GM12892 (cell line): ENCODE results near the gene NGEF.

Experiments
- DNase-seq: peaks from one replicate; pipeline ENCODE4 v3.0.0; 2011; ENCODE audit not compliant: insufficient read length
- FAIRE-seq: peaks from 2 replicates; lab custom pipeline; 2011; peaks lifted over from hg19 to GRCh38; lab: Jason Lieb, UNC
- POLR2A ChIP-seq: IDR thresholded peaks from 2 replicates; pipeline ENCODE4 v1.6.1; 2011; ENCODE audit warnings: low read depth, low read length, control low read depth
- POLR2AphosphoS5 ChIP-seq: IDR thresholded peaks from 2 replicates; pipeline ENCODE4 v1.6.1; 2011; ENCODE audit warnings: low read depth, low read length, control low read depth
- TAF1 ChIP-seq: IDR thresholded peaks from 2 replicates; pipeline ENCODE4 v1.6.1; 2011; ENCODE audit warnings: low read depth, mild to moderate bottlenecking, control low read depth, low read length, borderline replicate concordance

Gene NGEF

DNA sequence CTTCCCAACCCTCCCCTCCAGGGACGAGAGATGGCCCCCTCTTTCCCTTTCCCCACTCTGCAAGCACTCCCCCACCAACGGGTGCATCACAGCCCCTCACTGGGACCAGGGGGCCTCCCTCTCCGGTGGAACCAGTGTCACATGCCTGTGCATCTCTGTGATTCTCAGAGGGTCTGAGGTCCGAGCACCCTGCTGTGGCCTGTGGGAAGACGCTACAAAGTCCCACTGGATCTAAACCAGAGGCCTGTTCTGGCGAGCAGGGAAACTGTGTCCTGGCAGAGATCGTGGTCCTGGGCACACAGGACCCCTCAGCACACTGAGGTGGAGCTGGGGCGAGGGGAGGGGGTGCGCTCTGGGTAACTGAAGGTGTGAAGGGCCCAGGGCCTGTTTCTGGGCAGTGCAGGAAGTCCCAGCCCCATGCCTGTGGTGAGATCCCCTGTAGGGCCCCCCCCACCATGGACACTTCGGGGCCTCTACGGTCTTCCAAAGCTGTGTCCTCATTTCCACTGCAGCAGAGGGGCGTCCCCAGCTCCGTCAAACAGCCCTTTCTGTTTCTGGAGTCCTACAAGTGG is 135.0 kb downstream of the NGEF start:
- TF ChIP-seq POLR2A, result no peak
- no peak for TF ChIP-seq TAF1
- no peak for TF ChIP-seq POLR2AphosphoS5
- no peak for FAIRE-seq
- peak; percentile 13 for DNase-seq

DNA sequence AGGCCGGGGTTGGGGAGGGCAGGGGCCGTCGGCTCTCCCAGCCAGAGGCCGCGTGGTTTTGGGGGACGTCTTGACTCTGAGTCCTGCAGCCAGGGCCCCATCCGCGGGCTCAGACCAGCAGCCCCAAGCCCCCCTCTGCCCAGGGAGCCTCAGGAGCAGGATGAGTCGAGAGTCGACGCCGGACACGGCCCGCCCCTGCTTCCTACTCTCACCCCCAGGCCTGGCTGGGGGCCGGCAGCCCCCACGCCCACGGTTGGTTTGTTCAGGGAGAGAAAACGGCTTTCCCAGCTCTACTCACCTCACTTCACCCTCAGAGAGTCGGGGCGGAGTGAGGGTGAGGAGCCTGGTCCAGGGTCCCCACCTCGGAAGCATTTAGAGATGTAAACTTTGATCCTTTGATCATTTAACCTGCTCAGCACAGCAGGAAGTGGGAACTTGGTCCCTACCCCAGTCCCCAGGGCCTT is 136.0 kb downstream of the NGEF start:
- TF ChIP-seq POLR2AphosphoS5, result no peak
- no peak for TF ChIP-seq TAF1
- TF ChIP-seq POLR2A, result no peak
- DNase-seq, result no peak
- no peak for FAIRE-seq

DNA sequence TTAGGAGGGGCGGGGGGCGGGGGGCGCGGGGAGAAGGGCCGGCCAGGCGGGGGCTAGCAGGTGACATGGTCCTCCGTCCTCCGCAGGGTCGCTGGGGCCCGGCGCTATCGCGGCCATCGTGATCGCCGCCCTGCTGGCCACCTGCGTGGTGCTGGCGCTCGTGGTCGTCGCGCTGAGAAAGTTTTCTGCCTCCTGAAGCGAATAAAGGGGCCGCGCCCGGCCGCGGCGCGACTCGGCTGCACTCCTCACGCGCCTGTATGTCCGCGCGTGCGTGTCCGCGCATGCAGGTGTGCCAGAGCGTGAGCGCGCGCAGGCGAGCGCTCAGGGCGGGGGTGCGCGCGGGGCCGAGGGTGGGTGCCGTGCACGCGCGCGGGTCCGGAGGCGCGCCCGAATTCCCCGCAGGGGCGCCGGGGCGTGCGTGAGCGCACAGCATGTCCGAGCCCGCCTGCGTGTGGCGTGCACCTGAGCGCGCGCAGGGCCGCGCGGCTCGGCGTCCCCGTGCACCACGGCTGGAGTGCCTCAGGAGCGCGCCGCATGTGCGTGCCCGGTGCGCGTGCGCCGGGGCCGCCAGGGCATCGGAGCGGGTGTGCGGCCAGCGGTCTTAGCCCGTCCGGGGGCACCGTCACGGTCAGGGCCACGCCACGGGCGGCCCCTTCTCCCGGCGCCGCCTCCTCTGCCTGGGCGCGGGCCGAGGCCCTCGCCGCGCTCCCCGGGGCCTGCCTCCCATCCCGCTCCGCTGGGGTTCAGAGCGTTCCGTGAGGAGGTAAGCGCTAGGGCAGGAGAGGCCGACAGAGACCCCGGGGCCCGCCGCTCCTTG is 136.7 kb downstream of the NGEF start:
- TF ChIP-seq POLR2A (no peak), TAF1 (no peak)
- FAIRE-seq (no peak), DNase-seq (peak; percentile 52)

DNA sequence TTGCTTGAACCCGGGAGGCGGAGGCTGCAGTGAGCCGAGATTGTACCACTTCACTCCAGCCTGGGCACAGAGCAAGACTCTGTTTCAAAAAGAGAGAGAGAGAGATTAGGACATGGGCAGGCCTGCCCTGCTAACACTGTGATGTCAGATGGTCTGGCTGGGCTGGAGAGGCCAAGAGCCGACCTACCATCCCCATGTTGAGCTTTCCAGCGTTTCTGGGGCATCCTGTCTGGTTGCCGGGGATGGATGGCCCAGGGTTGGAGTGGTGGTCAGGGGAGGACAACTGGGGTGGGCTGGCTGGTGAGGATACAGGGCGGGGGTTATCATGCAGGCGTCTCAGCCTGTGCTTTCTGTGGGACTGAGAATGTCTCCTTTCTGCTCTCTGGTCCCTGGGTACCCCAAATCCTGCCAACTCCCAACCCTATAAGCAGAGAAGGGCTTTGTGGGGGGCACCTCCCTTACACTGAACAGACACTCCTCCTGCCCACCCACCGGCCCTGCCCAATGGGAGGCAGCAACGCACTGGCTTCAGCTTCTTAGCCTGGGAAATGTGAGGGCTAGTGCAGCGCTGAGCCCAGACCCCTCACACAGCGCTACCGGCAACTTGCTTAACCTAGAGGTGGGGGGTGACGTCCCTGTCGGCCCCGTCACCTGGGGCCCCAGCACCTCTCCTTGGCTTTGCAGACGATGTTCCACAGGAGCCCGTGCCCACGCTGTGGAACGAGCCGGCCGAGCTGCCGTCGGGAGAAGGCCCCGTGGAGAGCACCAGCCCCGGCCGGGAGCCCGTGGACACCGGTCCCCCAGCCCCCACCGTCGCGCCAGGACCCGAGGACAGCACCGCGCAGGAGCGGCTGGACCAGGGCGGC is 137.6 kb downstream of the NGEF start:
- DNase-seq (no peak), FAIRE-seq (no peak)

DNA sequence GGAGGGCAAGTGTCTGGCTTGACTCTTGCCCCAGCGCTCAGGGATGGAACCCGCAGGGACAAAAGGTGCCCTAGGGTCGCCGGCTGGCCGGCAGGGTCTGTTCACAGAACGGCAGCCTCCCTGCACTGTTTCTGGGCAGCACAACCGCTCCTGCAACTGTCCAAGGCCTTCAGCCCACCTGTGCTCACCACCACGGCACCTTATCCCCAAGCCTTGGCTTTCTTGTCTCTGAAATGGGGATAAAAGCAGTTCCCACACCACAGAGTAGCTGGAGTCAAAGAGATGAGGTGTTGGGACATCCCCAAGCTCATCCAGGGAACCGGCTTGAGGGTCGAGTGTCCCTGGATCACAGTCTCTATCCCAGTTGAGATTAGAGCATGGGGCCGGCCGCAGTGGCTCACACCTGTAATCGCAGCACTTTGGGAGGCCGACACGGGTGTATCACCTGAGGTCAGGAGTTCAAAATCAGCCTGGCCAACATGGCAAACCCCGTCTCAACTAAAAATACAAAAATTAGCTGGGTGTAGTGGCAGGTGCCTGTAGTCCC is 138.3 kb downstream of the NGEF start:
- TF ChIP-seq POLR2AphosphoS5 (no peak), POLR2A (no peak), TAF1 (no peak)
- no peak for DNase-seq
- FAIRE-seq, result no peak

More for the DNA sequence above, 137.6 kb downstream of the NGEF start:
- TF ChIP-seq TAF1 (no peak), POLR2A (no peak), POLR2AphosphoS5 (no peak)

DNA sequence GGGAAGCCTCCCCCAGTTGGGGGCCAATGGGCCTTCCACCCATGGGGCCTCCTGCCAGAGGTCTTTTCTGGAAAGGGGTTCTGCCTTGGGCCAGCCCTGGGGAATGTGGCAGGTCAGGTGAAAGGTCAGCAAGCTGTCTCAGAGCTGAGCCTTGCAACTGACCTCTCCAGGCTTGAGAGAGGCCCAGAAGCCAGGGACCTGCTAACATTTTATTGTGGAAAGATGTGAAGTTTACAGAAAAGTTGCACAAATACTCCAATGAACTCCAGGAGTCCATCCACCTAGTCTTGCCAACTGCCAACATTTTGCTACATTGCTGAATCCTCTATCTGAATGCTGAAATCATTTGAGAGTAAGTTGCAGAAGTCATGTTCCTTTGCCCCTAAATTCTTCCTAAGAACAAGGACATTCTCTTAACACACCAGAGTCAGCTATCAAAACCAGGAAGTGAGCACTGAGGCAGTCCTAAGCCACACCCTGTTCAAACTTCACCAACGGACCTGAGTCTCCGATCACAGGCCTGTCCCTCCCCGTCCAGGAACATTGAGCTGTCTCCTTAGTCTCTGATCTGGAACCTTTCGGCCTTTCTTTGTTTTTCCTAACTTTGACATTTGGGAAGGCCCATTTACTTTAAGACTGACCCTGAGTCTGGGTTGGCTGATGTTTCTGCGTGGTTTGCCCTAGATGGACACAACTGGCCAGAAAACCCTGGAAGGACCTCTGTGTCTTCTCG is 139.0 kb downstream of the NGEF start:
- DNase-seq (no peak), FAIRE-seq (no peak)
- no peak for TF ChIP-seq POLR2A
- TF ChIP-seq POLR2AphosphoS5, result no peak
- TF ChIP-seq TAF1, result no peak

DNA sequence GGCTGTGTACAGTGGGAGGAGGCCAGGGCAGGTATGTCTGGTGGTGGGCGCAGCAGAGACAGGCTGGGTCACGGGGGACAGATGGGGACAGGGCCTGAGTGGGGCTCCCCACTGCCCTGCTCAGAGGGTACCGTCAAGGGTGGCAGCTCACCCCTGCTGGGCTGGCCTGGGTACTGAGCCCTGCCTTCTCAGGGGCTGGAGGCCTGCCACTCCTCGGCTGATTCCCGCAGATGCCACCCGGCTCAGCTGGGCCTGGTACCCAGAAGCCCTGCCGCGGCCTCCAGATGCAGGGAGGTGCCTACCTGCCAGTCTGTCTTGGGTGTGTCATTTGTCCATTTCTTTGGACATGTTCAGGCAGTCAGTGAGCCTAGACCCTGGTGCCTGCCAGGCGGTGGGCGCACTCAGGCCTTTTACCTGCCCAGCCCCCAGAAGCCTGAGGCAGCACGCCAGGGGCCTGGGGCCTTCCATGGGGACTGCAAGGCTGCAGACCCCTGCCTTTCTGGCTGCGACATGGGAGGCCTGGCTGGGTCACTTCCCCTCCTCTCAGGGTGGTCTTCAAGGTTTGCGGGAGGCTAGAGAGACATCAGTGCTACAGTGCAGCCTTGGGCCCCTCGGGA is 139.7 kb downstream of the NGEF start:
- FAIRE-seq, result no peak
- TF ChIP-seq TAF1 (no peak), POLR2A (no peak), POLR2AphosphoS5 (no peak)
- no peak for DNase-seq

DNA sequence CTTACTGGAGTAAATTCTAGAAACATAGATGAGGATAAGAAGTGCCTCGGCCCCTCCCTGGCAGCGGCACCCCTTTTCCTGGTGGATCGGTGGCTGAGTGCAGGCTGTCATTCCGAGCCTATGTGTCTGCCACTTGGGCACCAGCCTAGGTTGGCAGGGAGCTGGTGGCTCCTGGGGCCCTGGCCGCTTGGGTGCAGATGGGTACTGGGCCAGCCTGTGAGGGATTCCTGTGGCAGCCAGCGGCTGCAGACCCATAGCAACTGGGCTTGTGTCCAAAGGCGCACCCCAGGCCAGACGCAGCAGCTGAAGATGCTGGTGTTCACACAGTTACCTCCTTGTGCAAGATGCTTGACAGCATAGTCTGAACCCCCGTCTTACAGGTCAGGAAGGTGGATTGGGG is 140.2 kb downstream of the NGEF start:
- DNase-seq (no peak), FAIRE-seq (no peak)
- TF ChIP-seq POLR2A, result no peak
- no peak for TF ChIP-seq POLR2AphosphoS5
- TF ChIP-seq TAF1, result no peak

DNA sequence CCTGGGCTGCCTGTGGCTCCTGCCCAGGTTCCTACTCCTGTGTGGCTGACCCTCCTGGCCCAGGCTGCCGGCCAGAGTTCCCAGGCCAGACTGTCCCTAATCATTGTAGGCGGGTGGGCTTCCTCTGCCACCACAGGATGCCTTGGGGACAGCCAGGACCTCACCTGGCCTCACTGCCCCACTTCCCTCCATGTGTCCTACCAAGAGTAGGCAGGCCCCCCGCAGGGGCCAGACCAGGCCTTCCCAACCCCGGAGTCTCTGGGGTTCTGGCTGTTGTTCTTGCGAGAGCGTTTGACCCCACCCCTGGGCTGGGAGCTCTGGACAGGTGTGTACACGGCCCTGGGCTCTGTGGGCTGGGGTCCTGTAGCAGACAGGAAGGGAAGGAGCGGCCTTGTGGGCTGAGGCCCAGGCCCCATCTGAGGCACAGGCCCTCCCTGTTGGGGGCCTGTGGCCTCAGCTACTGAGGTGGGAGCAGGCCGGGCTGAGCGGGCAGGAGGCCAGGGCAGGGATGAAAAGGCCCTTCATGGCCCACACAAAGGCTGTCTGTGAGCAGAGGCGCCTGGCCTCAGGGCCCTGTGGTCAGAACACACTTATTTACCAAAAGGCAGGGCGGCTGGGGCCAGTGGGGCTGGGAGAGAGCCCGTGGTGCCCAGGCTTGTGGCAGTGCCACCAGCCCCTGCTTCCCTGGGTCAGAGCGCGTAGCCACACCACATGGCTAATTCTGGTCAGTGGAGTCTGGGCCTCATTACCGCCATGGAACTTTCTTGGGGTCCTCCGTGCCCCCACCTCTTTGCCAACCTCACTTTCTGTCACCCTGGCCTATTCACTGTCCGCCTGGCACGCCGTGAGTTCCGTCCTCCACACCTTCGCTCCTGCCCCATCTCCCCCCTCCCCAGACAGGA is 141.0 kb downstream of the NGEF start:
- no peak for DNase-seq
- TF ChIP-seq POLR2AphosphoS5 (no peak), TAF1 (no peak), POLR2A (no peak)
- FAIRE-seq, result no peak
